Breast epithelium (tissue), 4 donors: ENCODE data around the gene APBB2. TPM values are rescaled to one million over a fixed set of nuclear protein-coding genes. Genes with fewer than 3 reads are reported as not detected.

Source experiments
- DNase-seq, 2 donors: peaks; one replicate each; pipeline ENCODE4 v3.0.0-alpha.2; 2019; ENCODE audit warnings: low spot score in 2 of 2
- H3K27ac ChIP-seq, 2 donors: fragments of 200-600 bp; sonication (generic) in 1 of 2; one replicate each; pipeline ENCODE4 v1.5.1; 2016 to 2019; ENCODE audit warnings: mild to moderate bottlenecking in 1 of 2
- H3K27me3 ChIP-seq, 2 donors: fragments of 200-600 bp; sonication (generic) in 1 of 2; one replicate each; pipeline versions ENCODE4 v1.5.1 to v1.6.0; 2017 to 2019; ENCODE audit warnings: control low read depth in 1 of 2, mild to moderate bottlenecking in 1 of 2
- H3K36me3 ChIP-seq: fragments of 200-600 bp; one replicate; pipeline ENCODE4 v1.5.1; 2019
- H3K4me1 ChIP-seq, 2 donors: fragments of 200-600 bp; sonication (generic); one replicate each; pipeline ENCODE4 v1.5.1; 2016 to 2019; ENCODE audit warnings: control low read depth in 1 of 2
- H3K4me3 ChIP-seq, 3 donors: fragments of 200-600 bp; sonication (generic); 1 replicate in 2 of 3; 2 replicates in 1 of 3; pipeline ENCODE4 v1.5.1; 2016 to 2019; ENCODE audit warnings: mild to moderate bottlenecking in 3 of 3, moderate library complexity in 2 of 3
- H3K9me3 ChIP-seq, 2 donors: fragments of 200-600 bp; sonication (generic) in 1 of 2; one replicate each; pipeline ENCODE4 v1.5.1; 2016 to 2019; ENCODE audit warnings: control low read depth in 1 of 2
- CTCF ChIP-seq, 3 donors: fragments of 450-650 bp; IDR thresholded peaks; one replicate each; pipeline ENCODE4 v1.5.1; 2016 to 2017; ENCODE audit warnings: antibody characterized with exemption in 3 of 3, mild to moderate bottlenecking in 3 of 3, moderate library complexity in 3 of 3
- POLR2A ChIP-seq: fragments of 450-650 bp; IDR thresholded peaks from one replicate; pipeline ENCODE4 v1.6.1; 2016; ENCODE audit warnings: antibody characterized with exemption, mild to moderate bottlenecking, moderate library complexity
- POLR2AphosphoS5 ChIP-seq, 3 donors: sonication (generic); formaldehyde crosslinking; IDR thresholded peaks; one replicate each; pipeline ENCODE4 v1.6.1; 2017; ENCODE audit warnings: antibody characterized with exemption in 3 of 3
- intact Hi-C: fragments of 100-400 bp; cut with DNase I; formaldehyde crosslinking; loops from one replicate; pipeline ENCODE4 v1.15.1; 2023; ENCODE audit warnings: low total_unique reads
- total RNA-seq, 3 donors: library from RNA; depleted of rRNA; stranded (reverse); fragments of >200 nt; gene quantifications; one replicate each; pipeline ENCODE4 v1.1.0, GENCODE V29; 2016

Gene APBB2
- total RNA-seq, 3 donors from 2014 or later, result 87.4 to 192 (median 153) TPM

GRCh38 chr4:40831146-40831907 lies 383.0 kb downstream of the APBB2 start:
- H3K27me3 ChIP-seq, result no peaks in the 10 kb centered on the region
- H3K4me3 ChIP-seq, result no peak overlapping the region
- intact Hi-C loops, result no loop called here
- H3K36me3 ChIP-seq, result no peaks in the 10 kb centered on the region
- DNase-seq, result no peak
- TF ChIP-seq CTCF (IDR thresholded peaks at IDR 0.05), result no peak
- H3K9me3 ChIP-seq, result no peaks in the 10 kb centered on the region
- no peaks in the 10 kb centered on the region for H3K4me1 ChIP-seq
- no peak overlapping the region for H3K27ac ChIP-seq

GRCh38 chr4:40829586-40829985 lies 384.8 kb downstream of the APBB2 start:
- no peak for DNase-seq
- Histone ChIP-seq H3K9me3 (no peaks in the 10 kb centered on the region), H3K27ac (no peak overlapping the region), H3K4me3 (no peak overlapping the region), H3K4me1 (no peaks in the 10 kb centered on the region), H3K36me3 (peaks cover 6% of the 10 kb centered on the region), H3K27me3 (no peaks in the 10 kb centered on the region)
- intact Hi-C loops, result no loop called here
- no peak for TF ChIP-seq CTCF (IDR thresholded peaks at IDR 0.05)
- no peak for TF ChIP-seq POLR2A
- no peak for TF ChIP-seq POLR2AphosphoS5 (IDR thresholded peaks at IDR 0.05)

DNA sequence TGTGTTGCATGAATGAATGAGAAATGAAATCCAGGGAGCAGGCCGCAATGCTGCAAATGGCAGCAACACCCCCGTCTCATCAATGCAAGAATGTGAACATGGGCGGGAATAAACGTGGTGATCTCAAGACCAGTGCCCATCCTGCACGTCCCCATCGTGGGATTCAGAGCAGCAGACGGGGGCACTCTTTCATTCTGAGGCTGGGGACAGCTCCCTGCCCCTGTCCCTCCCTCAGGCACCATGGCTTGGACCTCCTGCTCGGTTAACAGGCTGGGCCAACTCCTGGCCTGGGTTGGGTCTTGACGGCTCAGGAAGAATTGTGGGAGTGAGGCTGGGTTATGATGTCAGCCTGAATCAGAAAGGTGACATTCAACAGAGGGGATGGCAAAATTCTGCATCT lies 385.7 kb downstream of the APBB2 start:
- intact Hi-C loops, result loop anchor here (1.0 kb wide), 1 partner anchor 16 kb away; no protein-coding TSS in a partner anchor
- Histone ChIP-seq H3K36me3 (peaks cover 6% of the 10 kb centered on the region), H3K9me3 (no peaks in the 10 kb centered on the region), H3K27me3 (no peaks in the 10 kb centered on the region), H3K27ac (no peak overlapping the region), H3K4me1 (no peaks in the 10 kb centered on the region), H3K4me3 (no peak overlapping the region)
- DNase-seq, result no peak
- TF ChIP-seq POLR2A (no peak), CTCF (IDR thresholded peaks at IDR 0.05) (no peak), POLR2AphosphoS5 (IDR thresholded peaks at IDR 0.05) (no peak)

GRCh38 chr4:40827758-40828157 lies 386.6 kb downstream of the APBB2 start:
- no peak for DNase-seq
- Histone ChIP-seq H3K27ac (no peak overlapping the region), H3K36me3 (peaks cover 6% of the 10 kb centered on the region), H3K4me3 (no peak overlapping the region), H3K4me1 (no peaks in the 10 kb centered on the region), H3K9me3 (no peaks in the 10 kb centered on the region), H3K27me3 (no peaks in the 10 kb centered on the region)
- no peak for TF ChIP-seq CTCF (IDR thresholded peaks at IDR 0.05)
- no peak for TF ChIP-seq POLR2AphosphoS5 (IDR thresholded peaks at IDR 0.05)
- no peak for TF ChIP-seq POLR2A
- intact Hi-C loops, result loop anchor here (1.0 kb wide), 1 partner anchor 15 kb away; no protein-coding TSS in a partner anchor

GRCh38 chr4:40826821-40827220 lies 387.5 kb downstream of the APBB2 start:
- H3K36me3 ChIP-seq, result peaks cover 6% of the 10 kb centered on the region
- no peaks in the 10 kb centered on the region for H3K4me1 ChIP-seq
- intact Hi-C loops, result no loop called here
- H3K27ac ChIP-seq, result no peak overlapping the region
- no peak for DNase-seq
- TF ChIP-seq CTCF (IDR thresholded peaks at IDR 0.05), result no peak
- TF ChIP-seq POLR2AphosphoS5 (IDR thresholded peaks at IDR 0.05), result no peak
- TF ChIP-seq POLR2A, result no peak
- no peaks in the 10 kb centered on the region for H3K27me3 ChIP-seq
- H3K9me3 ChIP-seq, result no peaks in the 10 kb centered on the region
- no peak overlapping the region for H3K4me3 ChIP-seq
